Measurements from ENCODE around the gene NDUFS4.

- TF ChIP-seq CTCF (IDR thresholded peaks at IDR 0.05) (no peak), EP300 (IDR thresholded peaks at IDR 0.05; ENCODE audit: low read depth) (no peak)
Measured at GRCh38 chr5:53547226-53547625, 13.2 kb upstream of the NDUFS4 start.
